ENCODE measurements around the gene SYT2.
"Not testable (repeated sequence)": the region's sequence is repeated elsewhere in the genome, so short reads cannot be mapped to it uniquely, and the experiment has no call there.

DNA sequence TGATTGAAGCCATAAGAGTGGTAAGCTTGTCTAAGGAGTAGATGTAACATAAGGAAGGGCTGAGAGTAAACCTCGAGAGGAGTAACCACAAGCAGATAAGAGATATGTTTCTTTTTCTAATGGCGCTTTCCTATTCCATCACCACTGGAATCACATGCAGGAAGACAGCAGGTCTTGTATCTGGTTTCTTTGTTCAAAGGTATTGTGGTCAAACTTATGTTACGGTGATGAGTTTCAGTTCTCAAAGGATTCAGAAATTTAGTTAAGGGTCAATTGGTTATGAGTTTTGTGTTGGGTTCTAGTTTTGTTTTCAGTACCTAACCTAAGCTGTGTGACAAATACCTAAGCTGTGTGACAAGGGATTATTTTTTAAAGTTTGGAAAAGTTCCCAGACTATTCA lies 163.5 kb downstream of the SYT2 start:
- not testable (repeated sequence) for TF ChIP-seq EZH2 (IDR thresholded peaks at IDR 0.05; ENCODE audit: borderline replicate concordance, low read length); CTCF (conservative IDR thresholded peaks at IDR 0.05 in 1 of 2, IDR thresholded peaks at IDR 0.05 in 1 of 2; ENCODE audit: extremely low read depth in 1 of 2, insufficient read depth in 1 of 2, low read depth in 1 of 2, low read length in 2 of 2)

All from mammary epithelial cell (primary cell).